HEK293 (cell line): ENCODE results near the gene DCP1B.
A peak's percentile ranks its signal among the peaks of the same experiment; 100 is the strongest.
"Not testable (repeated sequence)": the region's sequence is repeated elsewhere in the genome, so short reads cannot be mapped to it uniquely, and the experiment has no call there.

Experiments
- CTCF ChIA-PET: fragments of 350-600 bp; formaldehyde crosslinking; extraction: SDS; loops from one replicate; lab custom pipeline; 2021; ENCODE audit warnings: antibody characterized with exemption; lab: Yijun Ruan, JAX
- POLR2A ChIA-PET: fragments of 300-600 bp; formaldehyde crosslinking; extraction: SDS; loops from one replicate; lab custom pipeline; 2020; ENCODE audit warnings: antibody characterized with exemption, inconsistent platforms; lab: Yijun Ruan, JAX
- H3K27ac ChIP-seq: fragments of 200-500 bp; sonication (Bioruptor generic); 2 replicates; pipeline ENCODE4 v1.5.1; 2014; ENCODE audit warnings: low read depth, low read length, control low read depth, inconsistent platforms; ENCODE audit errors: extremely low read depth
- H3K36me3 ChIP-seq, 2 experiments: fragments of 200-500 bp in 1 of 2; sonication (Bioruptor generic) in 1 of 2; 1 replicate in 1 of 2; 2 replicates in 1 of 2; pipeline ENCODE4 v1.5.1; 2014 to 2017; ENCODE audit warnings: inconsistent platforms in 2 of 2, low read length in 2 of 2; ENCODE audit not compliant: control insufficient read depth in 2 of 2, insufficient read depth in 1 of 2
- H3K4me1 ChIP-seq: fragments of 200-500 bp; sonication (Bioruptor generic); 2 replicates; pipeline ENCODE4 v1.5.1; 2014; ENCODE audit warnings: mild to moderate bottlenecking, low read length, inconsistent platforms; ENCODE audit not compliant: control insufficient read depth, insufficient read depth
- H3K4me3 ChIP-seq: 2 replicates; pipeline ENCODE4 v1.5.1; 2011; ENCODE audit warnings: low read depth, mild to moderate bottlenecking, control low read depth, low read length, moderate library complexity
- H3K9me3 ChIP-seq: fragments of 200-500 bp; sonication (Bioruptor generic); 2 replicates; pipeline ENCODE4 v1.5.1; 2014; ENCODE audit warnings: low read depth, low read length, inconsistent platforms; ENCODE audit not compliant: control insufficient read depth, insufficient read depth
- KLF8 ChIP-seq: fragments of 450-650 bp; formaldehyde crosslinking; IDR thresholded peaks from 2 replicates; pipeline ENCODE4 v1.5.1; 2016; ENCODE audit warnings: missing biosample characterization, missing genetic modification characterization
- OSR2 ChIP-seq: fragments of 450-650 bp; formaldehyde crosslinking; IDR thresholded peaks from 2 replicates; pipeline ENCODE4 v1.5.1; 2016; ENCODE audit warnings: missing biosample characterization, missing genetic modification characterization
- PRDM1 ChIP-seq: fragments of 450-650 bp; formaldehyde crosslinking; IDR thresholded peaks from 2 replicates; pipeline ENCODE4; 2016; ENCODE audit warnings: missing biosample characterization, missing genetic modification characterization
- SETDB1 ChIP-seq: IDR thresholded peaks from one replicate; pipeline ENCODE4 v1.6.1; 2017; ENCODE audit warnings: mild to moderate bottlenecking, low read length, moderate library complexity, mixed read lengths; ENCODE audit not compliant: insufficient read length
- ZFP41 ChIP-seq: fragments of 450-650 bp; formaldehyde crosslinking; IDR thresholded peaks from 2 replicates; pipeline ENCODE4 v1.5.1; 2016; ENCODE audit warnings: missing biosample characterization, missing genetic modification characterization, borderline replicate concordance
- ZNF112 ChIP-seq: fragments of 450-650 bp; formaldehyde crosslinking; IDR thresholded peaks from 2 replicates; pipeline ENCODE4 v1.5.0; 2017; ENCODE audit warnings: missing biosample characterization, missing genetic modification characterization
- ZNF146 ChIP-seq: fragments of 450-650 bp; formaldehyde crosslinking; IDR thresholded peaks from 2 replicates; pipeline ENCODE4 v1.5.1; 2016; ENCODE audit warnings: missing biosample characterization, missing genetic modification characterization
- ZNF157 ChIP-seq: fragments of 450-650 bp; formaldehyde crosslinking; IDR thresholded peaks from 2 replicates; pipeline ENCODE4 v1.5.1; 2016; ENCODE audit warnings: missing biosample characterization, missing genetic modification characterization
- ZNF248 ChIP-seq: fragments of 450-650 bp; formaldehyde crosslinking; IDR thresholded peaks from 2 replicates; pipeline ENCODE4 v1.5.1; 2017; ENCODE audit warnings: missing biosample characterization, missing genetic modification characterization
- ZNF311 ChIP-seq: fragments of 450-650 bp; formaldehyde crosslinking; IDR thresholded peaks from 2 replicates; pipeline ENCODE4 v1.5.1; 2017; ENCODE audit warnings: missing biosample characterization, missing genetic modification characterization, borderline replicate concordance
- ZNF398 ChIP-seq: fragments of 450-650 bp; formaldehyde crosslinking; IDR thresholded peaks from 2 replicates; pipeline ENCODE4 v1.5.1; 2017; ENCODE audit warnings: missing biosample characterization, missing genetic modification characterization
- ZNF510 ChIP-seq: fragments of 450-650 bp; formaldehyde crosslinking; IDR thresholded peaks from 2 replicates; pipeline ENCODE4 v1.5.1; 2018; ENCODE audit warnings: mild to moderate bottlenecking, missing genetic modification characterization, missing biosample characterization; ENCODE audit not compliant: insufficient replicate concordance
- ZNF555 ChIP-seq: fragments of 450-650 bp; formaldehyde crosslinking; conservative IDR thresholded peaks from 2 replicates; pipeline ENCODE4 v1.5.1; 2017; ENCODE audit warnings: missing biosample characterization, mild to moderate bottlenecking, missing genetic modification characterization, inconsistent platforms
- ZNF621 ChIP-seq: fragments of 450-650 bp; formaldehyde crosslinking; IDR thresholded peaks from 2 replicates; pipeline ENCODE4 v1.5.1; 2017; ENCODE audit warnings: missing biosample characterization, missing genetic modification characterization
- ZNF701 ChIP-seq: fragments of 450-650 bp; formaldehyde crosslinking; IDR thresholded peaks from 2 replicates; pipeline ENCODE4 v1.5.1; 2016; ENCODE audit warnings: missing biosample characterization, missing genetic modification characterization
- ZNF747 ChIP-seq: fragments of 450-650 bp; formaldehyde crosslinking; IDR thresholded peaks from 2 replicates; pipeline ENCODE4 v1.5.1; 2016; ENCODE audit warnings: missing biosample characterization, missing genetic modification characterization
- ZNF776 ChIP-seq: fragments of 450-650 bp; formaldehyde crosslinking; IDR thresholded peaks from 2 replicates; pipeline ENCODE4 v1.5.0; 2017; ENCODE audit warnings: missing biosample characterization, missing genetic modification characterization, borderline replicate concordance
- ZNF777 ChIP-seq: fragments of 450-650 bp; formaldehyde crosslinking; IDR thresholded peaks from 2 replicates; pipeline ENCODE4 v1.5.1; 2017; ENCODE audit warnings: missing biosample characterization, missing genetic modification characterization, borderline replicate concordance
- ZSCAN18 ChIP-seq: fragments of 450-650 bp; formaldehyde crosslinking; IDR thresholded peaks from 2 replicates; pipeline ENCODE4 v1.5.1; 2016; ENCODE audit warnings: missing biosample characterization, missing genetic modification characterization
- ZSCAN5A ChIP-seq: fragments of 450-650 bp; formaldehyde crosslinking; IDR thresholded peaks from 2 replicates; pipeline ENCODE4 v1.5.1; 2016; ENCODE audit warnings: missing biosample characterization, missing genetic modification characterization

DCP1B gene

GRCh38 chr12:1946296-1946695 is 58.0 kb downstream of the DCP1B start:
- H3K4me3 ChIP-seq = no peak overlapping the region
- no peaks in the 10 kb centered on the region for H3K4me1 ChIP-seq
- H3K27ac ChIP-seq = no peak overlapping the region
- POLR2A ChIA-PET = no interaction called here
- peaks cover 14 to 56% of the 10 kb centered on the region in 2 experiments for H3K36me3 ChIP-seq
- H3K9me3 ChIP-seq = no peaks in the 10 kb centered on the region
- CTCF ChIA-PET = no interaction called here
- TF ChIP-seq OSR2 (tag by site-specific recombination) = no peak
- no peak for TF ChIP-seq ZSCAN5A
- TF ChIP-seq ZNF311 (tag by site-specific recombination) = no peak
- no peak for TF ChIP-seq SETDB1
- TF ChIP-seq PRDM1 = no peak
- no peak for TF ChIP-seq ZNF157 (tag by site-specific recombination)
- TF ChIP-seq ZNF112 = no peak
- TF ChIP-seq KLF8 (tag by site-specific recombination) = no peak
- no peak for TF ChIP-seq ZNF510 (tag by site-specific recombination)
- TF ChIP-seq ZNF248 (tag by site-specific recombination) = no peak
- no peak for TF ChIP-seq ZNF398 (tag by site-specific recombination)
- no peak for TF ChIP-seq ZNF621
- no peak for TF ChIP-seq ZNF776 (tag by site-specific recombination)
- no peak for TF ChIP-seq ZNF777 (tag by site-specific recombination)
- TF ChIP-seq ZNF747 (tag by site-specific recombination) = no peak
- TF ChIP-seq ZSCAN18 (tag by site-specific recombination) = no peak
- TF ChIP-seq ZFP41 (tag by site-specific recombination) = no peak
- TF ChIP-seq ZNF701 = no peak
- no peak for TF ChIP-seq ZNF555 (tag by site-specific recombination)

- POLR2A ChIA-PET, H3K27ac ChIP-seq, H3K4me3 ChIP-seq, CTCF ChIA-PET, H3K4me1 ChIP-seq, H3K9me3 ChIP-seq: not testable (repeated sequence)
- peaks cover 10 to 55% of the 10 kb centered on the region in 2 experiments for H3K36me3 ChIP-seq
- peak; percentile 78 for TF ChIP-seq ZNF146
Measured at GRCh38 chr12:1945502-1945901, 58.8 kb downstream of the DCP1B start.
